Measurements from ENCODE around the gene GJA3.

GJA3 gene

DNA sequence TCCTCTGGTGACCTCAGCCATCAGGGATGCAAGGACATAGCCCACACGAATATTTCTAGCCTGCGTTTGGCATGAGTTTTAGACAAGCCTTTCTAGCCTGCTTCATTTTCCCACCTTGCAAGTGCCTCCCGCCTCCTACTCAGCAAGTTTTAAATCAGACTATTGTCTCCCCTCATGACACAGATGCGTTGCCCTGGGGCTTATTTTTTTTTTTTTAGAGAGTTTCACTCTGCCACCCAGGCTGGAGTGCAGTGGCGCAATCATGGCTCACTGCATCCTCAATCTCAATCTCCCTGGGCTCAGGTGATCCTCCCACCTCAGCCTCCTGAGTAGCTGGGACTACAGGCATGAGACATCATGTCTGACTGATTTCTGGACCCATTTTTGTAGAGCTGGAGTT lies 17.3 kb upstream of the GJA3 start:
- no peak overlapping the region for H3K4me3 ChIP-seq (ENCODE audit: low read depth in 1 of 2, low read length in 1 of 2)
- no peaks in the 10 kb centered on the region for H3K36me3 ChIP-seq
- no peaks in the 10 kb centered on the region for H3K4me1 ChIP-seq (ENCODE audit: control insufficient read depth in 1 of 2, insufficient read depth in 1 of 2, low read depth in 1 of 2, low read length in 1 of 2)
- TF ChIP-seq, protein P1, sequence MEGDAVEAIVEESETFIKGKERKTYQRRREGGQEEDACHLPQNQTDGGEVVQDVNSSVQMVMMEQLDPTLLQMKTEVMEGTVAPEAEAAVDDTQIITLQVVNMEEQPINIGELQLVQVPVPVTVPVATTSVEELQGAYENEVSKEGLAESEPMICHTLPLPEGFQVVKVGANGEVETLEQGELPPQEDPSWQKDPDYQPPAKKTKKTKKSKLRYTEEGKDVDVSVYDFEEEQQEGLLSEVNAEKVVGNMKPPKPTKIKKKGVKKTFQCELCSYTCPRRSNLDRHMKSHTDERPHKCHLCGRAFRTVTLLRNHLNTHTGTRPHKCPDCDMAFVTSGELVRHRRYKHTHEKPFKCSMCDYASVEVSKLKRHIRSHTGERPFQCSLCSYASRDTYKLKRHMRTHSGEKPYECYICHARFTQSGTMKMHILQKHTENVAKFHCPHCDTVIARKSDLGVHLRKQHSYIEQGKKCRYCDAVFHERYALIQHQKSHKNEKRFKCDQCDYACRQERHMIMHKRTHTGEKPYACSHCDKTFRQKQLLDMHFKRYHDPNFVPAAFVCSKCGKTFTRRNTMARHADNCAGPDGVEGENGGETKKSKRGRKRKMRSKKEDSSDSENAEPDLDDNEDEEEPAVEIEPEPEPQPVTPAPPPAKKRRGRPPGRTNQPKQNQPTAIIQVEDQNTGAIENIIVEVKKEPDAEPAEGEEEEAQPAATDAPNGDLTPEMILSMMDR (IDR thresholded peaks at IDR 0.05) = no peak
- no peak overlapping the region for H3K27ac ChIP-seq
- no peaks in the 10 kb centered on the region for H3K9me3 ChIP-seq
- H3K27me3 ChIP-seq = peaks cover 85% of the 10 kb centered on the region

DNA sequence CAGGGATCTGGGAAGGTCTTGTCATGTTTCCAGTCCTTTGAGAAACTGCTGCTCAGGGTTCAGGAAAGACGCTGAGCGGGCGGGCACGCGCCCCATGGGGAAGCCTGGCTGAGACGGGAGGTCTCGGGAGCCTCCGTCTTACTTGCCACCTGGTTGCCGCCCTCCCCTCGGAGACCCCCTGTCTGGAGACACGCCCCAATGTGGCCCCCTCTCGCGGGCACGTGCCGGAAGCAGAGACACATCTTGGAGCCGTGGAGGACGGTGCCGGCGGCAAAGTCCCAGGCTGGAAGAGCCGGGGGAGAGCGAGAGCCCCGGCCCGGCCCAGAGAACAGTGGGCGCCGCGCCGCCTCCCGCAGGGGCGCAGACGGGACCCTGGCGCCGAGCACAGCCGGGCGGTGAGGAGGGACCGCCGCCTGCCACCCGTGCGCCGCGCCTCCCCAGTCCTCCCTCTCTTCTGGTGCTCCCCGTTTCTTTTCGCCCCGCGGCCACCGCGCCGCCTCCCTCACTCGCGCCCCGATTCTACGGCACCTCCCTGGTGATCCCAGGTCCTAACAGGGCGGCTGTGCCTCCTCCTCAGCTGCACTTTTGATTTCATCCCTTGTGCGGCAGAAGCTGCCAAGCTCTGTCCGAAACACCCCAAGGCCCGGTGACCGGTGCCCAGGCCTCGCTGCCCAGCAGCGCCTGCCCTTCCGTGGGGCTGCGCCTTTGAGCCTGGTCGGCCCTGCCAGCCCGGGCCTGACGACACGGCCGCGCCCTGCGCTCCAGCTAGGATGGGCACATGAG lies 16.4 kb upstream of the GJA3 start:
- TF ChIP-seq, protein P1 (IDR thresholded peaks at IDR 0.05) = no peak
- Histone ChIP-seq H3K4me3 (ENCODE audit: low read depth in 1 of 2, low read length in 1 of 2) (no peak overlapping the region), H3K27me3 (peaks cover 93% of the 10 kb centered on the region), H3K27ac (no peak overlapping the region), H3K36me3 (no peaks in the 10 kb centered on the region), H3K4me1 (ENCODE audit: control insufficient read depth in 1 of 2, insufficient read depth in 1 of 2, low read depth in 1 of 2, low read length in 1 of 2) (no peaks in the 10 kb centered on the region), H3K9me3 (no peaks in the 10 kb centered on the region)

DNA sequence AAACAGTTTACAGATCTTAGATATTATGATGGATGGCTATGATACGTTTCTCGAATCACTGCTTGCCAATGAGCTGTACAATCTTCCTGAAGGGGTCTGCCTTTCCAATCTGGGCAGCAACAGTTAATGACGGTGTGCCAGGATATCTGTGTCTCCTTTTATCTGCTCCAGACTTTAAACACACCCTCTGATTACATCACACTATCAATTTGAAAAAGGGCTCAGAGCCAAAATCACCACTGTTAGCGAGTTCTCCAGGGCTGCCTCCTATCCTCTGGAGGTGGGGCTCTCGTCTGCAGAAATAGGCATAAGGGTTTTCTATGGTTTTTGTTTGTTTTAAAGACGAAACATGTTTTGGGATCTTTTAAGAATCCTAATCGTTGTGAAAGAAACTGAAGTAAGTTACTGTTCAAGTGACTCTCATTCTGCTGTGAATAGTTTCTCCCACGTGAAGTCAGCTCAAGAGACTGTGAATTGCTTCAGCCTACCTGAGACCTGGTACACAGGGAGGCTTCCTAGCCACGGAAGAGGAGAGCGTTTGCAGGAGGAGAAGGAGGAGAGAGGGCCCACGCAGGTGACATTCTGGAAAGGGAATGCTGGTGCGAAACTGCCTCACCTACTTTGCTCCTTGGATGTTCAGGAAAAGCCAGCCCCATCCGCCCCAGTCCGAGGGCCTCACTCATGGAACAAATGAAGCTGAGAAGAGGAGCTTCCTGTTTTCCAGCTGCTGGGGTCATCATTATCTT lies 15.2 kb upstream of the GJA3 start:
- peaks cover 98% of the 10 kb centered on the region for H3K27me3 ChIP-seq
- H3K4me1 ChIP-seq (ENCODE audit: control insufficient read depth in 1 of 2, insufficient read depth in 1 of 2, low read depth in 1 of 2, low read length in 1 of 2) = no peaks in the 10 kb centered on the region
- no peaks in the 10 kb centered on the region for H3K36me3 ChIP-seq
- no peaks in the 10 kb centered on the region for H3K9me3 ChIP-seq
- no peak overlapping the region for H3K27ac ChIP-seq
- no peak overlapping the region for H3K4me3 ChIP-seq (ENCODE audit: low read depth in 1 of 2, low read length in 1 of 2)
- TF ChIP-seq, protein P1 (IDR thresholded peaks at IDR 0.05) = no peak

DNA sequence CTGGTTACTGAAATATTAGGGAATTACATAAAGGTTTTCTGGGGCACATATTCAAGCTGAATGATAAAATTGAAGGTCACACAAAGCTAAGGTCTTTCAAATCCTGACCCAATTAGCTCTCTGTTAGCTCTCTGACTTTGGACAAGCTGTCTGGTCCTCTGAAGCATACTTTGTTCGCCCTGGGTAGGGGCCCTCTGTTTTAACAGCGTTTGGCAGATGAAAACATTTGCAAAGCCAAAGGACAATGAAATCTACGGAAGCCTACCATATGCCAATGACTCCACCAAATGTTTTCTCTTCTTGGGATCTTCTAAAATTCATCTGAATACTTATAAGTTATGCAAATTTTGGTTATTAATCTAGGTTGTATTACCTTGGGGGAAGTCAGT lies 14.5 kb upstream of the GJA3 start:
- H3K27me3 ChIP-seq = peaks cover 98% of the 10 kb centered on the region

DNA sequence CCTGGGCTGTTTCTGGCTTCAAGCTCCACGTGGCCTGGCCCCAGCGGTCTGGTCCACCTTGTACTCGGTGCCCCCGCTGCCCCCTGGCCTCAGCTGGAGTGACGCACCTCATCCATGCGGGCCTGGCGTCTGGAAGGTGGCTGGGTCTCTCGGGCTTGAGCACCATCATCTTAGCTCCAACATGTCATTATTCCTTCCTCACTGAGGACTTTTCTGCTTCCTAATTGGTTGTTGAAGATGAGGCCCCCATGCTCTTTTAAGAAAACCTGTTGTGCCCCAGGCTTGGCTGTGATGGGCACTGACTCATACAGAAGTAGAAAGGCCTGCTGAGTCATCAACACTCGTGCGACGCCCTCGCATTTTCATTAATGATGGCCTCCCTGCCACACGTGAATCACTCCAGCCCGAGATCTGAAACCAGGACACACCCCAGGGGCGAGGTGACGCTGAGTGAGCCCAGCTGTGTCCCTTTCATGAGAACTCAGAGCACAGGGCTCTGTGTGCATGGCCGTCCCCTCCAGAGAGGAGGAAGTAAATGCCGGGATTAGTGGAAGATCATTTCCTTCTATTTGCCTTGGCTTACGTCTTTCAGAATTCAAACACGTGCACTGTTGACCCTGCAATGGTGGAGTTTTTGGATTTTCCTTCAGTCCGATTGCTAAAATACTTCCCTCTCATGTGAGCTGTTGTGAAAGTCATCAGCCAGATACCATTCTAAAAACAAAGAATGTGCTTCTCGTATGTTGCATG lies 14.0 kb upstream of the GJA3 start:
- TF ChIP-seq, protein P1 (IDR thresholded peaks at IDR 0.05) = no peak
- Histone ChIP-seq H3K27ac (no peak overlapping the region), H3K4me1 (ENCODE audit: control insufficient read depth in 1 of 2, insufficient read depth in 1 of 2, low read depth in 1 of 2, low read length in 1 of 2) (no peaks in the 10 kb centered on the region), H3K27me3 (peaks cover 97% of the 10 kb centered on the region), H3K4me3 (ENCODE audit: low read depth in 1 of 2, low read length in 1 of 2) (no peak overlapping the region), H3K9me3 (no peaks in the 10 kb centered on the region), H3K36me3 (no peaks in the 10 kb centered on the region)

More for the DNA sequence above, 14.5 kb upstream of the GJA3 start:
- Histone ChIP-seq H3K4me1 (ENCODE audit: control insufficient read depth in 1 of 2, insufficient read depth in 1 of 2, low read depth in 1 of 2, low read length in 1 of 2) (no peaks in the 10 kb centered on the region), H3K4me3 (ENCODE audit: low read depth in 1 of 2, low read length in 1 of 2) (no peak overlapping the region), H3K27ac (no peak overlapping the region), H3K36me3 (no peaks in the 10 kb centered on the region), H3K9me3 (no peaks in the 10 kb centered on the region)
- TF ChIP-seq, protein P1 (IDR thresholded peaks at IDR 0.05) = no peak

Data from neutrophil (primary cell).